Measurements from ENCODE around the gene ANKRD16.

GRCh38 chr10:5831446-5831782 lies 58.3 kb downstream of the ANKRD16 start:
- TF ChIP-seq CTCF (IDR thresholded peaks at IDR 0.05) (no peak), POLR2A (IDR thresholded peaks at IDR 0.05) (no peak), EP300 (IDR thresholded peaks at IDR 0.05) (no peak)
